NCI-H2196 treated with DMSO at 0.1 percent for 48 hours (cell line): ENCODE measurements around the gene DYNLT1.

Source experiments
- DNase-seq: peaks from one replicate; lab custom pipeline; 2025; ENCODE audit not compliant: unreplicated experiment; lab: John Stamatoyannopoulos, UW

Gene DYNLT1

DNA sequence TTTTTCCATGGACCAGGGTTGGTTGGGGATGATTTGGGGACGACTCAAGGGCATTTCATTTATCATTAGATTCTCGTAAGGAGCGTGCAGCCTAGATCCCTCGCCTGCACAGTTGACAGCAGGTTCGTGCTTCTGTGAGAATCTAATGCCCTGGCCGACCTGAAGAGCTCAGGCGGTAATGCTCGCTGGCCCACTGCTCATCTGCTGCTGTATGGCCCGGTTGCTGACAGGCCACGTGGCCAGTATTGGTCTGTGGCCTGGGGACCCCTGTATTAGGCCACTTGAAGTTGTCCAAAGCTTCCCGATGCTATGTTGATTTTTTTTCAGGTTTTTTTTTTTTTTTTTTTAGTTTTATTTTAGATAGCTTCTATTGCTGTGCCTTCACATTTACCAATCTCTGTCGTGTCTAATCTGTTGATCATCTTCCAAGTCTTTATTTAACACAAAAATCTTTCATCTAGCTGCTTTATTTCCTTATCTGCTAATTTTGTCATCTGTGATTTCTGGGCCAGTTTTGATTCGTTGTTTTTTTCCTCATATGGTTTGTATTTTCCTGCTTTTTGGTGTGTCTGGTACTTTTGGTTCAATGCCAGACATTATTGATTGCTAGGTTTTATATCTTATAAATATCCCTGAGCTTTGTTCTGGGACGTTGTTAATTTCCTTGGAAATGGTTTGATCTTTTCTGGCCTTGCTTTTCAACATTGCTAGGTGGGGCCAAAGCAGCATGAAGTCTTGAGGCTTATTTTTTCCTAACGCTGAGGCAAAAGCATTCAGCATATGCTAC lies 41.1 kb downstream of the DYNLT1 start:
- no peak for DNase-seq

- no peak for DNase-seq
These were observed 44.9 kb downstream of the DYNLT1 start for GRCh38 chr6:158599635-158600034.

DNA sequence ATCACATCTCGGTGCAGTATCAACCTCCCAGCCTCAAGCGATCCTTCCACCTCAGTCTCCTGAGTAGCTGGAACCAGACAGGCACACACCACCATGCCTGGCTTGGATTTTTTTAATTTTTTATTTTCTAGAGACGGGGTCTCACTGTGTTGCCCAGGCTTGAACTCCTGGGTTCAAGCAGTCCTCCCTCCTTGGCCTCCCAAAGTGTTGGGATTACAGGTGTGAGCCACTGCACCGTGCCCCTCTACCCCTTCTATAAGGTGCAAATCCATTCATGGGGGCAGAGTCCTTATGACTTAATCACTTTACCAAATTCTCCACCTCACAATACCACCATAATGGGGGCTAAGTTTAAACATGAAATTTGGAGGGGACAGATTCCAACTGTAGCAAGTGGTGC lies 47.0 kb downstream of the DYNLT1 start:
- DNase-seq, result no peak

DNA sequence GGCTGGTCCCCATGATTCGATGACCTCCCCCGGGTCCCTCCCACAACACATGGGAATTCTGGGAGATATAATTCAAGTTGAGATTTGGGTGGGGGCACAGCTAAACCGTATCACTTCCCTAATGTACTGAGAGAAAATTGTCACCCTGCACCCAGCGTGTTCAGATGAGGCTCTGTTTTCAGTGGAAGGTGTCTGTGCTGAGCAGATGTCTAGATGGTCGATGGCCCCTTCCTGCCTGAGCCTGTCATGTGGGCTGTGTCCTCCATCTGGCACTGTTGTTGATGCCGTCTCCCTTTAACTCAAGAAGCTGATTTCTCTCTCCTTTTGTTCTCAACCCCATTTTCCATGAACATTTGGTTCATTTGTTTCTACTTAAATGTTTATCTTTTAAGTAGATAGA lies 47.7 kb downstream of the DYNLT1 start:
- DNase-seq, result no peak

DNA sequence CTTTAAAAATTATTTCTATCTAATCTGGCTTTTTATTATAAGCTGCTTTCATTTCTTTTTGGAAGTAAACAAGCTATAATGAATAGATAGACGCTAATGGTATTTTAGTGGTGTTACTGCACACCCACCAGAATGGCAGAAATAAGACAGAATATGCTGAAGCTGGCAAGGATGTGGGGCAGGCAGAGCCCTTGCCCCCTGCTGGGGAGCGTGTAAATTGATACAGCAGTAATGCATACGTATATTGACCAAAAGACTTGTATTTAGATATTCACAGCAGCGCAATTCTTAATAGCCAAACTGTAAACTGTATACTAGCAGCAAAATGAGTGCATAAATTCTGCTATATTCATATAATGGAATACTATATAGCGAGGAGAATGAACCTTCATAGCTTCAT lies 49.3 kb downstream of the DYNLT1 start:
- no peak for DNase-seq

DNA sequence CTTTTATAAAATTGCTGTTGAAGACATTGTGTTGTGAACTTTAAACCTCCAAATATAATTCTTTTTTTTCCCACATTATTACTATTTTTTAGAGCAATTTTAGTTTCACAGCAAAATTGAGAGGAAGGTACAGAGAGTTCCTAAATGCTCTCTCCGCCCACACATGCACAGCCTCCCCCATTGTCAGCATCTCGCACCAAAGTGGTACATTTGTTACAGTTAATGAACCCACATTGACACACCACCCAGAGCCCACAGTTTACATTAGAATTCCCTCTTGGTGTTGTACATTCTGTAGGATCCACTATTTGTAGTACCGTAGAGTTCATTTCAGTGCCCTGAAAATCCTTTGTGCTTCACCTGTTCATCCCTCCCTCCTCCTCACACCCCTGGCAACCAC lies 50.9 kb downstream of the DYNLT1 start:
- DNase-seq, result no peak

DNA sequence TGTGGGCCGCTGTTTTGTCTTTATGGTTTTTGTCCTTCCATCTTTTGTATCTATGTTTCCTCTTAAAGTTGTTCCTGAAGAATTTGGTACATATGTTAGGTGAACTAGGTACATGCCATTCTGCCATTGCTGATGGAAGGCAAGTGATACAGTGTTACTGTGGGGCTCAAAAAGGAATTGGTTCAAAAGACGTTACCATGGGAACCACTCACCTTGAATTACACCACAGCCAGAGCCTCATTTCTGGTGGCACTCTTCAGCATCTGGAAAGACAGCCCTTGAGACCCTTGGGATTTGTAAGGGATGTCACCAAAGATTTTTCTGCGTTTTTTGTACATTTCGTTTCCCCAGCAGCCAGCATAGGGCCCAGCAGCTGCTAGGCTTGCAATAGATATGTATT lies 52.7 kb downstream of the DYNLT1 start:
- no peak for DNase-seq

DNA sequence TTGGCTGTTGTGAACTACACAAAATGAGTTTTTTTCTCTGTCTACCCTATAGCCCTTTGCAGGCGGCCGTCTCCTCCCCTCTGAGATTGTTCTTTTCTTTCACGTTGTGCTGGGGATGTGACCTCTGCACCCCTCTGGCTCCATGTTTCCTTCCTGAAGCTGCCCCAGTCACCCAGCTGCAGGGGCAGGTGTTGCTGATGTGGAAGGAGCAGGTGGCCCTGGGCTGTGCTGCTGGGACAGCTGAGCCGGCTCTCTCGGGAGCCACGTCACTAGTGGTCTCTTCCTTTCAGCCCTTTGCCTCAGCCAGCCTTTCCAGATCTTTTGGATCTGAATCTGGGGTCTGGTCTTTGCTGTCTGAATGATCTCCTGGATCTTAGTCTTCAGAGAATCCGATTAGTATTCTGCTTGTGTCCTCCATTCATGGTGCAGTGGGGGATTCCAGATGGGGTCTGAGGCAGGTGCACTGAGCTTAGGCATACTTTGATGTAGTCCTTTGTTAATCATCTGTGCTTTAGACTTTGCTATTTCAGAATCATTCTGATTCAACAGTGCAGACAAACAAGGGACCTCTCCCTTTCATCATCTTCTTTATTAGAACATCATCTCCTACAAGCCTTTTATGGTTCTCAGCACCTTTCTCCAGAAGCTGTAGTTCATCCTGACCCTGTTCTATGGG lies 53.3 kb downstream of the DYNLT1 start:
- no peak for DNase-seq

DNA sequence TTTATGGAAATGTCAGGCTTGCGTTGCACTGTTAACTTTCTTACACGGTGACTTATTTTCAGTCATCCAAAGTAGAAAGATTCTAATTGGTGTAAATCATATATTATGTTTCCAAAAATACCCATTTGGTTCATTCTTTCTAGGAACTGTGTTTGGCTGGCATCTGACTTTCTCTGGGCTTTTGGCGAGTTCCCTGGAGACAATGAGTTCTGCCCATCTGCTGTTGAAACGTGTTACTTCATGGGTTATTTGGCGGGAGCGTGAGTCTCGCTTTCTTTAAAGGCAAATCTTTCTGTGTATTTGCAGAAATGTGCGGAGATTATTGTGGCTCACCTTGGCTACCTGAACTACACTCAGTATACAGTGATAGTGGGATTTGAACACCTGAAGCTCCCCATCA lies 55.2 kb downstream of the DYNLT1 start:
- DNase-seq, result no peak

DNA sequence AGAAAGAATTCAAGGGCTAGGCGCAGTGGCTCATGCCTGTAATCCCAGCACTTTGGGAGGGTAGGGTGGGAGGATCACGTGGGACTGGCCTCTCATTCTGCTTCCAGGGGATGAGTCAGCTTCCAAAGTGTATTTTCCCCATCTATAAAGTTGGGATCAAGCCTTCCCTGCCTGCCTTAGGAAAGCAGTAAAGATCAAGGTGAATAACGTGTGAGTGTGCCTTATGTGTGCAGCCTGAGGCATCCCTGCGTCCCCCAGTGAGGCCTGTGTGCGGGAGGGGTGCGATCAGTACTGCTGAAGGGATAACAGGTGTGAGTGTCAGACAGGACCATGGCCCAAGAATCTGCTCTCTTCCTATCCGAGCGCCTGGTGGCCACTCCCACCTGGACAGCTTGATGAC lies 57.9 kb downstream of the DYNLT1 start:
- DNase-seq, result no peak
